GM12873 (cell line): ENCODE results near the gene ADCY6.

Experiments
- CTCF ChIP-seq: IDR thresholded peaks from 2 replicates; pipeline ENCODE4 v1.5.1; 2012; ENCODE audit warnings: low read depth, mild to moderate bottlenecking, moderate library complexity, low read length, control low read depth; ENCODE audit not compliant: insufficient read depth; ENCODE audit errors: missing control alignments

The ADCY6 gene

GRCh38 chr12:48814262-48815125, 25.6 kb upstream of the ADCY6 start:
- peak; percentile 98 for TF ChIP-seq CTCF

GRCh38 chr12:48813465-48814261, 24.8 kb upstream of the ADCY6 start:
- TF ChIP-seq CTCF, result no peak

GRCh38 chr12:48812389-48812788, 23.5 kb upstream of the ADCY6 start:
- no peak for TF ChIP-seq CTCF

GRCh38 chr12:48811437-48812090, 22.7 kb upstream of the ADCY6 start:
- TF ChIP-seq CTCF, result no peak

GRCh38 chr12:48810903-48811431, 22.1 kb upstream of the ADCY6 start:
- TF ChIP-seq CTCF, result no peak

- TF ChIP-seq CTCF, result no peak
Measured at GRCh38 chr12:48807981-48808380, 19.1 kb upstream of the ADCY6 start.
